Activated B cell treated with CpG ODN at 0.5 μM for 24 hours (primary cell): ENCODE results near the gene TESPA1. TPM values are rescaled to one million over a fixed set of nuclear protein-coding genes. Genes with fewer than 3 reads are reported as not detected.

Experiments
- ATAC-seq: fragments of 200-7000 bp; cut with Tn5 transposase; one replicate; pipeline ENCODE4 v1.10.0; 2021; ENCODE audit warnings: low read depth, mild to moderate bottlenecking, moderate library complexity
- CTCF ChIA-PET: fragments of 350-600 bp; sonication (Branson Sonifier 250); formaldehyde crosslinking; loops from one replicate; lab custom pipeline; 2021; ENCODE audit warnings: antibody characterized with exemption; lab: Charles Lee
- POLR2A ChIA-PET: fragments of 350-600 bp; sonication (Branson Sonifier 250); formaldehyde crosslinking; loops from one replicate; lab custom pipeline; 2021; ENCODE audit warnings: antibody characterized with exemption; lab: Charles Lee
- DNase-seq: peaks from one replicate; pipeline ENCODE4 v3.0.0; 2022
- H3K27ac Mint-ChIP-seq: one replicate; pipeline ENCODE4 v1.8.0; 2020; ENCODE audit warnings: mixed read lengths
- H3K27me3 Mint-ChIP-seq: one replicate; pipeline ENCODE4 v1.8.0; 2021; ENCODE audit warnings: mixed read lengths
- H3K36me3 Mint-ChIP-seq: one replicate; pipeline ENCODE4 v1.8.0; 2021; ENCODE audit warnings: low read depth, mixed read lengths
- H3K4me1 Mint-ChIP-seq: one replicate; pipeline ENCODE4 v1.8.0; 2021; ENCODE audit warnings: mixed read lengths
- H3K4me3 Mint-ChIP-seq: one replicate; pipeline ENCODE4 v1.8.0; 2020; ENCODE audit warnings: mild to moderate bottlenecking, mixed read lengths
- H3K9me3 Mint-ChIP-seq: one replicate; pipeline ENCODE4 v1.8.0; 2020; ENCODE audit warnings: mixed read lengths
- intact Hi-C: fragments of 100-400 bp; cut with micrococcal nuclease; formaldehyde crosslinking; loops from one replicate; pipeline ENCODE4 v1.15.1; 2024
- total RNA-seq: library from RNA; stranded (reverse); gene quantifications from 2 replicates; pipeline ENCODE4 v1.2.3, GENCODE V29; 2022
- TF ChIP-seq, protein P1 (sequence below): fragments of 200-600 bp; IDR thresholded peaks from one replicate; pipeline ENCODE4 v1.8.0; 2022; ENCODE audit warnings: antibody characterized with exemption, mild to moderate bottlenecking

Gene TESPA1
- total RNA-seq, 1 donor from 2014 or later = 35.5 TPM

DNA sequence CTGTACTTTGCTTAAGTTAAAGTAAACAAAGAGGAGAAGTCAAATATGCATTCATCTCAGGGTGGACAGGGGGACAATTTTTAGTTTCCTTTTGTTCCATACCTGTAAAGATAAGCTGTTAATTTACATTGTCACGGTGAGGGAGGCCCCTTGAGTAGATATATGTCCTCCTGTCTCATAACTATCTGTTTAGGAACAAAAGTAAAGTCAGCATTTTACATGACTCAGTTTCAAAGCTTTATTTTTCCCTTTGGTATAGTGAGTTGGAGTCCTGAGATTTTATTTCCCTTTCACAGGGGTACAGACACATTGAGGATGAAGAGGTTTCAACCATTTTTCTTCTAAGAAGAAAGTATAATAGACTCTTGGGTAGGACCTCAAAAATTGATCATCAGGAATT is 50.1 kb downstream of the TESPA1 start:
- Mint-ChIP-seq H3K9me3 (peaks cover 17% of the 10 kb centered on the region), H3K27ac (no peak overlapping the region), H3K4me1 (peaks cover 10% of the 10 kb centered on the region), H3K27me3 (no peaks in the 10 kb centered on the region), H3K4me3 (no peak overlapping the region), H3K36me3 (peaks cover 4% of the 10 kb centered on the region)
- intact Hi-C loops = no loop called here
- TF ChIP-seq, protein P1, sequence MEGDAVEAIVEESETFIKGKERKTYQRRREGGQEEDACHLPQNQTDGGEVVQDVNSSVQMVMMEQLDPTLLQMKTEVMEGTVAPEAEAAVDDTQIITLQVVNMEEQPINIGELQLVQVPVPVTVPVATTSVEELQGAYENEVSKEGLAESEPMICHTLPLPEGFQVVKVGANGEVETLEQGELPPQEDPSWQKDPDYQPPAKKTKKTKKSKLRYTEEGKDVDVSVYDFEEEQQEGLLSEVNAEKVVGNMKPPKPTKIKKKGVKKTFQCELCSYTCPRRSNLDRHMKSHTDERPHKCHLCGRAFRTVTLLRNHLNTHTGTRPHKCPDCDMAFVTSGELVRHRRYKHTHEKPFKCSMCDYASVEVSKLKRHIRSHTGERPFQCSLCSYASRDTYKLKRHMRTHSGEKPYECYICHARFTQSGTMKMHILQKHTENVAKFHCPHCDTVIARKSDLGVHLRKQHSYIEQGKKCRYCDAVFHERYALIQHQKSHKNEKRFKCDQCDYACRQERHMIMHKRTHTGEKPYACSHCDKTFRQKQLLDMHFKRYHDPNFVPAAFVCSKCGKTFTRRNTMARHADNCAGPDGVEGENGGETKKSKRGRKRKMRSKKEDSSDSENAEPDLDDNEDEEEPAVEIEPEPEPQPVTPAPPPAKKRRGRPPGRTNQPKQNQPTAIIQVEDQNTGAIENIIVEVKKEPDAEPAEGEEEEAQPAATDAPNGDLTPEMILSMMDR = no peak
- DNase-seq (no peak), ATAC-seq (no peak)
- ChIA-PET POLR2A (no interaction called here), CTCF (no interaction called here)

DNA sequence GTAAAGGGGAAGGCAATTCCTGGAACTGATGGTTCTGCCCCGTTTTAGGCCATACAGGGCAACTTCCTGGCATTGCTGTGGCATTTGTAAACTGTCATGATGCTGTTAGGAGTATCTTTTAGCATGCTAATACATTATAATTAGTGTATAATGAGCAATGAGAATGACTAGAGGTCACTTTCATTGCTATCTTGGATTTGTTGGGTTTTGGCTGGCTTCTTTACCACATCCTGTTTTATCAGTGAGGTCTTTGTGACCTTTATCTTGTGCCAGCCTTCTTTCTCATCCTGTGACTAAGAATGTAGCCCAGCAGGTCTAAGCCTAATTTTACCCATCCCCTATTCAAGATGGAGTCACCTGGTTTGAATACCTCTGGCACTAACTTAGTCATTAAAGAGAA is 51.2 kb downstream of the TESPA1 start:
- no peak for DNase-seq
- intact Hi-C loops = no loop called here

DNA sequence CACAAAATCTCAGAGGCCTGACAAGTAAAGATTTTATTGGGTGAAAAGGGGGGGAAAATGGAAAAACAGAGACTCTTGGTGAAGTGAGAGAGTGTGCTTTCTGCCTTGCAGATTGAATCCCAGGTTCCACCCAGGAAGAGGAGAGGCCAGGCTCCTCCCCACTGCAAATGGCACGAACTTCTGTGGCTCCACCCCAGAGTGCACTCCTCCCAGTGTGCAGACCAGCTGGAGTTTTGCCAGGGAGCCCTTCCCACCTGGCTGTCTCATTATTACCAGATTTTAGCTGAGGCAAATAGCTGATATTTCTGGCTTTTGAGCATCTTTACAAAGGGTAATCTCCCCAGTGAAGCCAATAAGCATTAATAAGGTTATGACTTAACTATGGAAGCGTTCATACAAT is 51.9 kb downstream of the TESPA1 start:
- ChIA-PET CTCF (no interaction called here), POLR2A (no interaction called here)
- DNase-seq (no peak), ATAC-seq (no peak)
- H3K36me3 Mint-ChIP-seq = peaks cover 4% of the 10 kb centered on the region
- H3K4me3 Mint-ChIP-seq = no peak overlapping the region
- H3K27me3 Mint-ChIP-seq = no peaks in the 10 kb centered on the region
- no peak overlapping the region for H3K27ac Mint-ChIP-seq
- TF ChIP-seq, protein P1 = no peak
- peaks cover 20% of the 10 kb centered on the region for H3K9me3 Mint-ChIP-seq
- intact Hi-C loops = no loop called here
- peaks cover 10% of the 10 kb centered on the region for H3K4me1 Mint-ChIP-seq

More for the DNA sequence above, 51.2 kb downstream of the TESPA1 start:
- TF ChIP-seq, protein P1 = no peak
- Mint-ChIP-seq H3K9me3 (peaks cover 20% of the 10 kb centered on the region), H3K27me3 (no peaks in the 10 kb centered on the region), H3K4me1 (peaks cover 10% of the 10 kb centered on the region), H3K4me3 (no peak overlapping the region), H3K27ac (no peak overlapping the region), H3K36me3 (peaks cover 4% of the 10 kb centered on the region)
- no peak for ATAC-seq
- POLR2A ChIA-PET = no interaction called here
- CTCF ChIA-PET = interaction anchor here (0.7 kb wide), 1 partner anchor 16 kb away, joined by 4 read pairs; no protein-coding TSS in a partner anchor

DNA sequence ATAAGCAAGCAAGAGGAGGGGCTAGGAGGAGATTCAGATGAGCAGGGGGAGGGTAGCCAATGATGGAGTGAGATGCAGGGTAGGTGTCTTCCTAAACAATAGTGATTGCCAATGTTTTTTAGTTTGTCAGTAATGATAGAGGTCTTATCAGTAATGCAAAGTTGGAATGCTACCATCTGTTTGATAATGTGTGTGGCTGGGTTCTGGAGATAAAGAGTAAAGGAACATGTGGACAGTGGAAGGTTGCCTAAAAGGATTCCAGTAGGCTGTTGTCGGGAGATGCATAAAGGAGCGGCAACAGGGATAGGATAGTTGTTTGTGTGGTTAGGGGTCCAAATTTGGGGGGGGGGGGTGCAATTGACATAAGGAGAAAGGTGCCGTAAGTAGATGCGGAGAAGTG is 52.5 kb downstream of the TESPA1 start:
- intact Hi-C loops = no loop called here
- ChIA-PET POLR2A (no interaction called here), CTCF (no interaction called here)
- Mint-ChIP-seq H3K4me1 (peaks cover 10% of the 10 kb centered on the region), H3K36me3 (peaks cover 4% of the 10 kb centered on the region), H3K27ac (no peak overlapping the region), H3K9me3 (peaks cover 23% of the 10 kb centered on the region), H3K4me3 (no peak overlapping the region), H3K27me3 (no peaks in the 10 kb centered on the region)
- TF ChIP-seq, protein P1 = no peak
- ATAC-seq (no peak), DNase-seq (no peak)

DNA sequence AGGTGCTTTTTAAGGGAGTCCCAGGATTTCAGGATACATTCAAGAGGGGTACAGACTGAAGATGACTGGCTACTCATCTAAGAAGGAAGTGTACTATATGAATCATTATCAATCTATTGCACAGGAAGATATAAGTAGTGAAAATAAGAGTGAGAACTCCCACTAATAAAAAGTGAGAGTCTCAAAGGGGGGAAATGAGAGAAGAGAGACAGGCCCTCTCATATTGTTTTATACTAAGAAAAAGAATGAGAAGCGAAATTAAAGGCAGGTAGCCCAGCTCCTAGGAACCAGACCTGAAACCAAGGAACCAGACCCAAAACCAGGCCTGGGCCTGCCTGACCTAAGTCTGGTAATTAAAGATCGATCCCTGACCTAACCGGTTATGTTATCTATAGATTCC is 54.6 kb downstream of the TESPA1 start:
- DNase-seq = no peak
- TF ChIP-seq, protein P1 = no peak
- Mint-ChIP-seq H3K36me3 (peaks cover 4% of the 10 kb centered on the region), H3K4me1 (no peaks in the 10 kb centered on the region), H3K27ac (no peak overlapping the region), H3K27me3 (no peaks in the 10 kb centered on the region), H3K9me3 (peaks cover 23% of the 10 kb centered on the region), H3K4me3 (no peak overlapping the region)
- no peak for ATAC-seq
- intact Hi-C loops = no loop called here
- ChIA-PET POLR2A (no interaction called here), CTCF (no interaction called here)
